Stimulated activated naive CD4-positive, alpha-beta T cell (primary cell): ENCODE data around the gene SNORC.
"Not testable (repeated sequence)": the region's sequence is repeated elsewhere in the genome, so short reads cannot be mapped to it uniquely, and the experiment has no call there.

Source experiments
- DNase-seq, 6 experiments: peaks; one replicate each; lab custom pipeline; 2025; lab: John Stamatoyannopoulos, UW

Gene SNORC

GRCh38 chr2:232896720-232897597 lies 26.9 kb downstream of the SNORC start:
- DNase-seq = no peak

- DNase-seq = no peak
Observed at GRCh38 chr2:232897598-232898408, 27.7 kb downstream of the SNORC start.

- DNase-seq = no peak
Observed at GRCh38 chr2:232898592-232899543, 28.8 kb downstream of the SNORC start.

GRCh38 chr2:232900811-232901735 lies 31.0 kb downstream of the SNORC start:
- DNase-seq = no peak

GRCh38 chr2:232901736-232902578 lies 31.9 kb downstream of the SNORC start:
- no peak for DNase-seq

- no peak for DNase-seq
Observed at GRCh38 chr2:232903989-232904388, 33.9 kb downstream of the SNORC start.

GRCh38 chr2:232906867-232907717 lies 37.0 kb downstream of the SNORC start:
- DNase-seq = not testable (repeated sequence)

GRCh38 chr2:232907718-232908085 lies 37.6 kb downstream of the SNORC start:
- DNase-seq = not testable (repeated sequence)

- DNase-seq = no peak
Observed at GRCh38 chr2:232908695-232909094, 38.6 kb downstream of the SNORC start.

GRCh38 chr2:232910376-232910775 lies 40.3 kb downstream of the SNORC start:
- DNase-seq = no peak

- no peak for DNase-seq
Observed at GRCh38 chr2:232911712-232912277, 41.7 kb downstream of the SNORC start.

GRCh38 chr2:232913903-232914302 lies 43.8 kb downstream of the SNORC start:
- no peak for DNase-seq

GRCh38 chr2:232919141-232919540 lies 49.1 kb downstream of the SNORC start:
- DNase-seq = no peak

GRCh38 chr2:232920055-232920454 lies 50.0 kb downstream of the SNORC start:
- no peak for DNase-seq

GRCh38 chr2:232920760-232921159 lies 50.7 kb downstream of the SNORC start:
- DNase-seq = no peak

- DNase-seq = no peak
Observed at GRCh38 chr2:232924433-232924832, 54.4 kb downstream of the SNORC start.

GRCh38 chr2:232925153-232925820 lies 55.2 kb downstream of the SNORC start:
- DNase-seq = no peak

- no peak for DNase-seq
Observed at GRCh38 chr2:232925821-232926156, 55.7 kb downstream of the SNORC start.
